RWPE1 (cell line): Measurements from ENCODE around the gene B4GALT1.
"Not testable (repeated sequence)": the region's sequence is repeated elsewhere in the genome, so short reads cannot be mapped to it uniquely, and the experiment has no call there.

Experiments
- CTCF ChIA-PET: fragments of 350-600 bp; sonication (Branson Sonifier 250); formaldehyde crosslinking; extraction: SDS; loops from one replicate; lab custom pipeline; 2021; lab: Yijun Ruan, JAX
- POLR2A ChIA-PET: fragments of 400-600 bp; formaldehyde crosslinking; extraction: SDS; loops from one replicate; lab custom pipeline; 2020; ENCODE audit warnings: antibody characterized with exemption; ENCODE audit not compliant: low non-redundant PET; lab: Yijun Ruan, JAX
- DNase-seq: peaks from one replicate; pipeline ENCODE4 v3.0.0; 2012; ENCODE audit warnings: low spot score
- H3K27ac ChIP-seq: fragments of 450-650 bp; 2 replicates; pipeline ENCODE4 v1.5.1; 2017
- CTCF ChIP-seq: fragments of 450-650 bp; conservative IDR thresholded peaks from 2 replicates; pipeline ENCODE4 v1.5.1; 2017; ENCODE audit warnings: low read depth, mild to moderate bottlenecking

Gene B4GALT1

GRCh38 chr9:33167972-33168461 lies 881 bp upstream of the B4GALT1 start:
- DNase-seq, result no peak
- peak overlapping the region; percentile 96 for H3K27ac ChIP-seq
- TF ChIP-seq CTCF, result no peak
- ChIA-PET CTCF (no interaction called here), POLR2A (interaction anchor here (0.6 kb wide), 1 partner anchor 64 kb away, joined by 3 read pairs; no protein-coding TSS in a partner anchor)

GRCh38 chr9:33166231-33167083 lies 679 bp downstream of the B4GALT1 start:
- TF ChIP-seq CTCF, result no peak
- ChIA-PET POLR2A (interaction anchor here (0.8 to 1.0 kb wide), 2 partner anchors 15 kb away, joined by 4 to 5 read pairs; no protein-coding TSS in a partner anchor), CTCF (no interaction called here)
- no peak for DNase-seq
- peak overlapping the region; percentile 96 for H3K27ac ChIP-seq

GRCh38 chr9:33165263-33166151 lies 1.6 kb downstream of the B4GALT1 start:
- peak overlapping the region; percentile 96 for H3K27ac ChIP-seq
- ChIA-PET POLR2A (interaction anchor here (1.0 kb wide), 1 partner anchor 14 kb away, joined by 4 read pairs; no protein-coding TSS in a partner anchor), CTCF (no interaction called here)
- peak; percentile 74 for DNase-seq
- no peak for TF ChIP-seq CTCF

GRCh38 chr9:33164921-33165262 lies 2.2 kb downstream of the B4GALT1 start:
- peak overlapping the region; percentile 96 for H3K27ac ChIP-seq
- POLR2A ChIA-PET, DNase-seq, CTCF ChIA-PET: not testable (repeated sequence)

- no peak for DNase-seq
- peak overlapping the region; percentile 98 for H3K27ac ChIP-seq
- POLR2A ChIA-PET, result no interaction called here
- no peak for TF ChIP-seq CTCF
- CTCF ChIA-PET, result no interaction called here
Measured at GRCh38 chr9:33164138-33164809, 2.9 kb downstream of the B4GALT1 start.

GRCh38 chr9:33163433-33164137 lies 3.6 kb downstream of the B4GALT1 start:
- peak overlapping the region; percentile 98 for H3K27ac ChIP-seq
- CTCF ChIA-PET, result no interaction called here
- DNase-seq, result no peak
- TF ChIP-seq CTCF, result no peak
- POLR2A ChIA-PET, result no interaction called here
